ENCODE data around the gene GLRX. TPM values are rescaled to one million over a fixed set of nuclear protein-coding genes. Genes with fewer than 3 reads are reported as not detected.

The GLRX gene
- total and polyA plus RNA-seq, 2 of the 13 experiments (the other 11 are each of a cell fraction or from before 2014, with no cell fraction given): 63.8 to 499 TPM

DNA sequence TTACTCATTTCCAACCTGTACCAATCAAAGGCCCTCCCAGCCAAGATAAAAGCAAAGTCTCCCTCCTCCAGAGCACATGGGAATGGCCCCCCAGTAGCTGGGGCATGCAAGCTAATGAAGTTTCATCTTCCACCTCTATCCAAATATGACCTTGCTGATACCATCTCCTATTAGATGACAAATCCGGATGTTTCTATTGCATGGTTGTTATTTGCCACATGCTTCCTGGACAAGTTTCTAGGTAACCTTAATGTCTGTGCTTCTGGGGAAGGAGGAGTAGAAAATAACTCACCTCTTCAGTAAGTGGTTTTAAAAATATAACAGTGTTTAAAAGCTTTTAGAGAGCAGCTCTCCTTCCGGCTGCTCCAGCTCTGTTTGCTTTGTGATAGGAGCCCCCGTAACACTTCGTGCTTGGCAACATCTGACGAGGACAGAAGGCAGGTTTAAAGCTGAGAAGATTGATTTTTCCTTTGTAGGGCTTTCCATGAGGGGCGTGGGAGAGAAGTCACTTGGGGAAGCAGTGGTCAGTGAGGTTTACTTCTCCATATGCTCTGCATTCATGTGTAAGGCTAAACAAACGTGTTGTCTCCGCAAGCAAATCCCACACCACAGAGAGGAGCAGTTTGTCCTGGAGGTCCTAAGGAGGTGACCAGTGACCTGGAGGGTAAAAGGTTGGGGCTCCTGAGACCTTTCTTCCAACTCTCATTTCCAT, 40.3 kb upstream of the GLRX start (continued):
- TF ChIP-seq, protein P1, sequence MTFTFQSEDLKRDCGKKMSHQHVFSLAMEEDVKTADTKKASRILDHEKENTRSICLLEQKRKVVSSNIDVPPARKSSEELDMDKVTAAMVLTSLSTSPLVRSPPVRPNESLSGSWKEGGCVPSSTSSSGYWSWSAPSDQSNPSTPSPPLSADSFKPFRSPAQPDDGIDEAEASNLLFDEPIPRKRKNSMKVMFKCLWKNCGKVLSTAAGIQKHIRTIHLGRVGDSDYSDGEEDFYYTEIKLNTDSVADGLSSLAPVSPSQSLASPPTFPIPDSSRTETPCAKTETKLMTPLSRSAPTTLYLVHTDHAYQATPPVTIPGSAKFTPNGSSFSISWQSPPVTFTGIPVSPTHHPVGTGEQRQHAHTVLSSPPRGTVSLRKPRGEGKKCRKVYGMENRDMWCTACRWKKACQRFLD (CRISPR knock-in tag; IDR thresholded peaks at IDR 0.05; ENCODE audit: borderline replicate concordance): no peak; the same call in 1 of the 2 replicates
- TF ChIP-seq ZNF891 (CRISPR knock-in tag; IDR thresholded peaks at IDR 0.05) (no peak), CBX2 (IDR thresholded peaks at IDR 0.05; ENCODE audit: low read depth, low read length) (no peak), CBX2 (CRISPR knock-in tag; IDR thresholded peaks at IDR 0.05; ENCODE audit: low read depth) (no peak), KDM6A (CRISPR knock-in tag; IDR thresholded peaks at IDR 0.05; ENCODE audit: low read depth) (peak; percentile 50; the same call in 1 of the 2 replicates), NFKBIZ (CRISPR knock-in tag; IDR thresholded peaks at IDR 0.05) (peak; percentile 23; the same call in 1 of the 2 replicates), ZBTB8A (CRISPR knock-in tag; IDR thresholded peaks at IDR 0.05; ENCODE audit: borderline replicate concordance, low read depth) (no peak), DNMT3B (CRISPR knock-in tag; conservative IDR thresholded peaks at IDR 0.05) (0 out of 2 replicates have a peak, but pooled peaks have one; percentile 57), REXO4 (CRISPR knock-in tag; IDR thresholded peaks at IDR 0.05; ENCODE audit: borderline replicate concordance) (no peak), CENPX (CRISPR knock-in tag; IDR thresholded peaks at IDR 0.05) (no peak), ASH2L (IDR thresholded peaks at IDR 0.05; ENCODE audit: insufficient read length, low read depth, low read length) (peak; percentile 56), GATAD2A (CRISPR knock-in tag; IDR thresholded peaks at IDR 0.05) (peak; percentile 89), ELF3 (CRISPR knock-in tag; IDR thresholded peaks at IDR 0.05) (peak; percentile 98), ZNF75D (CRISPR knock-in tag; IDR thresholded peaks at IDR 0.05; ENCODE audit: borderline replicate concordance) (no peak)
- TF ChIP-seq, protein P2, sequence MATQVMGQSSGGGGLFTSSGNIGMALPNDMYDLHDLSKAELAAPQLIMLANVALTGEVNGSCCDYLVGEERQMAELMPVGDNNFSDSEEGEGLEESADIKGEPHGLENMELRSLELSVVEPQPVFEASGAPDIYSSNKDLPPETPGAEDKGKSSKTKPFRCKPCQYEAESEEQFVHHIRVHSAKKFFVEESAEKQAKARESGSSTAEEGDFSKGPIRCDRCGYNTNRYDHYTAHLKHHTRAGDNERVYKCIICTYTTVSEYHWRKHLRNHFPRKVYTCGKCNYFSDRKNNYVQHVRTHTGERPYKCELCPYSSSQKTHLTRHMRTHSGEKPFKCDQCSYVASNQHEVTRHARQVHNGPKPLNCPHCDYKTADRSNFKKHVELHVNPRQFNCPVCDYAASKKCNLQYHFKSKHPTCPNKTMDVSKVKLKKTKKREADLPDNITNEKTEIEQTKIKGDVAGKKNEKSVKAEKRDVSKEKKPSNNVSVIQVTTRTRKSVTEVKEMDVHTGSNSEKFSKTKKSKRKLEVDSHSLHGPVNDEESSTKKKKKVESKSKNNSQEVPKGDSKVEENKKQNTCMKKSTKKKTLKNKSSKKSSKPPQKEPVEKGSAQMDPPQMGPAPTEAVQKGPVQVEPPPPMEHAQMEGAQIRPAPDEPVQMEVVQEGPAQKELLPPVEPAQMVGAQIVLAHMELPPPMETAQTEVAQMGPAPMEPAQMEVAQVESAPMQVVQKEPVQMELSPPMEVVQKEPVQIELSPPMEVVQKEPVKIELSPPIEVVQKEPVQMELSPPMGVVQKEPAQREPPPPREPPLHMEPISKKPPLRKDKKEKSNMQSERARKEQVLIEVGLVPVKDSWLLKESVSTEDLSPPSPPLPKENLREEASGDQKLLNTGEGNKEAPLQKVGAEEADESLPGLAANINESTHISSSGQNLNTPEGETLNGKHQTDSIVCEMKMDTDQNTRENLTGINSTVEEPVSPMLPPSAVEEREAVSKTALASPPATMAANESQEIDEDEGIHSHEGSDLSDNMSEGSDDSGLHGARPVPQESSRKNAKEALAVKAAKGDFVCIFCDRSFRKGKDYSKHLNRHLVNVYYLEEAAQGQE (IDR thresholded peaks at IDR 0.05; ENCODE audit: borderline replicate concordance in 1 of 2, low read depth in 1 of 2, low read length in 2 of 2): peak in 1 of 2 experiments; percentile 34; a peak in 1 of 4 replicates
- TF ChIP-seq, protein P3, sequence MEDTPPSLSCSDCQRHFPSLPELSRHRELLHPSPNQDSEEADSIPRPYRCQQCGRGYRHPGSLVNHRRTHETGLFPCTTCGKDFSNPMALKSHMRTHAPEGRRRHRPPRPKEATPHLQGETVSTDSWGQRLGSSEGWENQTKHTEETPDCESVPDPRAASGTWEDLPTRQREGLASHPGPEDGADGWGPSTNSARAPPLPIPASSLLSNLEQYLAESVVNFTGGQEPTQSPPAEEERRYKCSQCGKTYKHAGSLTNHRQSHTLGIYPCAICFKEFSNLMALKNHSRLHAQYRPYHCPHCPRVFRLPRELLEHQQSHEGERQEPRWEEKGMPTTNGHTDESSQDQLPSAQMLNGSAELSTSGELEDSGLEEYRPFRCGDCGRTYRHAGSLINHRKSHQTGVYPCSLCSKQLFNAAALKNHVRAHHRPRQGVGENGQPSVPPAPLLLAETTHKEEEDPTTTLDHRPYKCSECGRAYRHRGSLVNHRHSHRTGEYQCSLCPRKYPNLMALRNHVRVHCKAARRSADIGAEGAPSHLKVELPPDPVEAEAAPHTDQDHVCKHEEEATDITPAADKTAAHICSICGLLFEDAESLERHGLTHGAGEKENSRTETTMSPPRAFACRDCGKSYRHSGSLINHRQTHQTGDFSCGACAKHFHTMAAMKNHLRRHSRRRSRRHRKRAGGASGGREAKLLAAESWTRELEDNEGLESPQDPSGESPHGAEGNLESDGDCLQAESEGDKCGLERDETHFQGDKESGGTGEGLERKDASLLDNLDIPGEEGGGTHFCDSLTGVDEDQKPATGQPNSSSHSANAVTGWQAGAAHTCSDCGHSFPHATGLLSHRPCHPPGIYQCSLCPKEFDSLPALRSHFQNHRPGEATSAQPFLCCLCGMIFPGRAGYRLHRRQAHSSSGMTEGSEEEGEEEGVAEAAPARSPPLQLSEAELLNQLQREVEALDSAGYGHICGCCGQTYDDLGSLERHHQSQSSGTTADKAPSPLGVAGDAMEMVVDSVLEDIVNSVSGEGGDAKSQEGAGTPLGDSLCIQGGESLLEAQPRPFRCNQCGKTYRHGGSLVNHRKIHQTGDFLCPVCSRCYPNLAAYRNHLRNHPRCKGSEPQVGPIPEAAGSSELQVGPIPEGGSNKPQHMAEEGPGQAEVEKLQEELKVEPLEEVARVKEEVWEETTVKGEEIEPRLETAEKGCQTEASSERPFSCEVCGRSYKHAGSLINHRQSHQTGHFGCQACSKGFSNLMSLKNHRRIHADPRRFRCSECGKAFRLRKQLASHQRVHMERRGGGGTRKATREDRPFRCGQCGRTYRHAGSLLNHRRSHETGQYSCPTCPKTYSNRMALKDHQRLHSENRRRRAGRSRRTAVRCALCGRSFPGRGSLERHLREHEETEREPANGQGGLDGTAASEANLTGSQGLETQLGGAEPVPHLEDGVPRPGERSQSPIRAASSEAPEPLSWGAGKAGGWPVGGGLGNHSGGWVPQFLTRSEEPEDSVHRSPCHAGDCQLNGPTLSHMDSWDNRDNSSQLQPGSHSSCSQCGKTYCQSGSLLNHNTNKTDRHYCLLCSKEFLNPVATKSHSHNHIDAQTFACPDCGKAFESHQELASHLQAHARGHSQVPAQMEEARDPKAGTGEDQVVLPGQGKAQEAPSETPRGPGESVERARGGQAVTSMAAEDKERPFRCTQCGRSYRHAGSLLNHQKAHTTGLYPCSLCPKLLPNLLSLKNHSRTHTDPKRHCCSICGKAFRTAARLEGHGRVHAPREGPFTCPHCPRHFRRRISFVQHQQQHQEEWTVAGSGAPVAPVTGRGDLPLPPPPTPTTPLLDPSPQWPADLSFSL (CRISPR knock-in tag; IDR thresholded peaks at IDR 0.05): peak; percentile 26; the same call in 1 of the 2 replicates
- TF ChIP-seq, protein P4, sequence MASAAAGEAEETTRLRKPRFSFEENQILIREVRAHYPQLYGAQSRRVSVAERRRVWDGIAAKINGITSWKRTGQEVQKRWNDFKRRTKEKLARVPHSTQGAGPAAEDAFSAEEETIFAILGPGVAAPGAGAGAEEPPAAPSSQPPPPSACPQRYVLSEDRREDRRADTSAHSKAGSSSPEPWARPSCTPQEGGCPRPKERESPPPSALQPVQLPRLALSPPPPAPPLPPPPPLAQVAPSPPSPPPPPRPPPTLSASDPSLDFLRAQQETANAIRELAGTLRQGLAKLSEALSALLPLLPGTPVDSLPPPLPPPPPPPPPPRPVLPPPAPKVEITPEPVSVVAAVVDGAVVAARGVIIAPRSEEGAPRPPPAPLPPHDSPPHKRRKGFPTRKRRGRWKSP (CRISPR knock-in tag; IDR thresholded peaks at IDR 0.05): peak; percentile 40; the same call in 1 of the 2 replicates

All from HepG2 (cell line).